HepG2 (cell line): Measurements from ENCODE around the gene PCBD1. TPM values are rescaled to one million over a fixed set of nuclear protein-coding genes. Genes with fewer than 3 reads are reported as not detected.

Experiments used
- ATAC-seq: fragments of 200-7000 bp; cut with Tn5 transposase; 3 replicates; pipeline ENCODE4 v1.9.1; 2020; ENCODE audit warnings: mild to moderate bottlenecking, moderate library complexity
- BruUV-seq: library from RNA; stranded (reverse); fragments of 400-500 nt; replicated peaks from 2 replicates; lab custom pipeline; 2021; lab: Mats Ljungman, UMichigan
- CTCF ChIA-PET: fragments of 300-600 bp; formaldehyde crosslinking; extraction: SDS; loops from one replicate; lab custom pipeline; 2021; ENCODE audit warnings: low total read pairs, inconsistent platforms, low intra/inter-chr PET ratio; lab: Yijun Ruan, JAX
- POLR2A ChIA-PET: fragments of 350-600 bp; sonication (Branson Sonifier 250); formaldehyde crosslinking; loops from one replicate; lab custom pipeline; 2020; ENCODE audit warnings: antibody characterized with exemption, inconsistent platforms; lab: Yijun Ruan, JAX
- DNase-seq: peaks from one replicate; pipeline ENCODE4 v3.0.0-alpha.2; 2015; ENCODE audit warnings: low spot score
- FAIRE-seq: peaks from 3 replicates; lab custom pipeline; 2011; peaks lifted over from hg19 to GRCh38; lab: Jason Lieb, UNC
- H2AFZ ChIP-seq: one replicate; pipeline ENCODE4 v1.6.1; 2011; ENCODE audit warnings: low read length, inconsistent platforms
- H3K27ac ChIP-seq: fragments of 300-600 bp; 3 replicates; pipeline ENCODE4 v1.8.0; 2011; ENCODE audit warnings: mixed run types, mild to moderate bottlenecking, mixed read lengths, low read length, inconsistent platforms; ENCODE audit not compliant: insufficient read depth; ENCODE audit errors: extremely low read length
- H3K27me3 ChIP-seq, 2 experiments: fragments of 200-600 bp in 1 of 2; 2 replicates in 1 of 2; 3 replicates in 1 of 2; pipeline versions ENCODE4 v1.6.0 to v1.8.0; 2011; ENCODE audit warnings: low read length in 2 of 2, mild to moderate bottlenecking in 2 of 2, moderate library complexity in 2 of 2, inconsistent platforms in 1 of 2; ENCODE audit not compliant: insufficient read depth in 2 of 2, control insufficient read depth in 1 of 2
- H3K36me3 ChIP-seq, 2 experiments: fragments of 200-600 bp in 1 of 2; replicated peaks in 1 of 2; 2 replicates in 1 of 2; 3 replicates in 1 of 2; pipeline versions ENCODE4 v1.5.1 to v1.8.0; 2011; ENCODE audit warnings: low read length in 2 of 2, inconsistent platforms in 1 of 2; ENCODE audit not compliant: insufficient read depth in 2 of 2, control insufficient read depth in 1 of 2
- H3K4me1 ChIP-seq: 2 replicates; pipeline ENCODE4 v1.5.1; 2012; ENCODE audit warnings: low read length, inconsistent platforms; ENCODE audit not compliant: insufficient read depth
- H3K4me2 ChIP-seq: 2 replicates; pipeline ENCODE4 v1.6.0; 2011; ENCODE audit warnings: low read depth, low read length, inconsistent platforms
- H3K4me3 ChIP-seq, 3 experiments: fragments of 200-600 bp in 1 of 3; sonication (generic), shearing (Covaris generic) in 1 of 3; replicated peaks in 1 of 3; 2 replicates each; pipeline ENCODE4 v1.5.1; 2011 to 2016; ENCODE audit warnings: low read length in 3 of 3, inconsistent platforms in 2 of 3, low read depth in 2 of 3, mild to moderate bottlenecking in 2 of 3, control low read depth in 1 of 3, mixed read lengths in 1 of 3; ENCODE audit not compliant: insufficient read depth in 1 of 3
- H3K79me2 ChIP-seq: one replicate; pipeline ENCODE4 v1.6.1; 2011; ENCODE audit warnings: low read length, inconsistent platforms; ENCODE audit not compliant: insufficient read depth
- H3K9ac ChIP-seq: 2 replicates; pipeline ENCODE4 v1.6.0; 2011; ENCODE audit warnings: mild to moderate bottlenecking, low read depth, low read length, inconsistent platforms; ENCODE audit not compliant: insufficient read depth
- H3K9me3 ChIP-seq: 2 replicates; pipeline ENCODE4 v1.5.1; 2012; ENCODE audit warnings: mild to moderate bottlenecking, low read length
- H4K20me1 ChIP-seq: 2 replicates; pipeline ENCODE4 v1.6.0; 2011; ENCODE audit warnings: inconsistent platforms, mild to moderate bottlenecking, low read length, moderate library complexity; ENCODE audit not compliant: insufficient read depth
- ETV6 ChIP-seq: sonication (generic); formaldehyde crosslinking; conservative IDR thresholded peaks from 2 replicates; pipeline ENCODE4 v1.4.0; 2020; ENCODE audit warnings: missing genetic modification reagents
- FUBP1 ChIP-seq: sonication (generic); formaldehyde crosslinking; IDR thresholded peaks from 2 replicates; pipeline ENCODE4 v1.5.1; 2020; ENCODE audit warnings: missing genetic modification reagents, mild to moderate bottlenecking, borderline replicate concordance
- MEIS2 ChIP-seq: sonication (generic); formaldehyde crosslinking; IDR thresholded peaks from 2 replicates; pipeline ENCODE4 v1.9.0; 2021; ENCODE audit warnings: mild to moderate bottlenecking, missing genetic modification reagents
- MTA1 ChIP-seq: sonication (generic); formaldehyde crosslinking; IDR thresholded peaks from 2 replicates; pipeline ENCODE4 v1.4.0; 2020; ENCODE audit warnings: missing genetic modification reagents, mild to moderate bottlenecking, borderline replicate concordance
- ZNF367 ChIP-seq: sonication (generic); formaldehyde crosslinking; IDR thresholded peaks from 2 replicates; pipeline ENCODE4 v1.4.0; 2020; ENCODE audit warnings: missing genetic modification reagents, borderline replicate concordance
- ZNF569 ChIP-seq: sonication (generic); formaldehyde crosslinking; IDR thresholded peaks from 2 replicates; pipeline ENCODE4 v1.5.0; 2020; ENCODE audit warnings: mild to moderate bottlenecking, missing genetic modification reagents, moderate library complexity, borderline replicate concordance
- ZNF746 ChIP-seq: sonication (generic); formaldehyde crosslinking; IDR thresholded peaks from 2 replicates; pipeline ENCODE4 v1.8.0; 2022; ENCODE audit warnings: mild to moderate bottlenecking, missing genetic modification reagents
- WGBS: methylation state at CpG from one replicate; pipeline ENCODE4 v1.1.6; 2017; ENCODE audit warnings: low lambda C conversion rate; 5-methylcytosine and 5-hydroxymethylcytosine counted together
- in situ Hi-C: cut with HindIII; loops from 2 replicates; pipeline ENCODE4 v1.10.0; 2017; ENCODE audit warnings: low pct_unique_long_range_greater_than_20kb; ENCODE audit not compliant: extremely low pct_ligation_motif_present
- intact Hi-C: fragments of 100-400 bp; cut with micrococcal nuclease; formaldehyde crosslinking; loops from one replicate; pipeline ENCODE4 v1.10.0; 2022; ENCODE audit not compliant: unreplicated experiment
- polyA plus RNA-seq, 8 experiments: library from polyadenylated mRNA; depleted of rRNA in 3 of 8; stranded (reverse) in 7 of 8; unstranded in 1 of 8; fragments of >200 nt; fragmentation: Illumina TruSeq in 4 of 8; extraction: Trizol in 4 of 8; gene quantifications; 2 replicates each; pipeline versions ENCODE4 v1.2.1 to v1.2.3, GENCODE V29; 2011 to 2016; ENCODE audit warnings: low read depth in 4 of 8, missing spikeins in 1 of 8, mixed read lengths in 1 of 8; ENCODE audit not compliant: insufficient read depth in 1 of 8
- total RNA-seq, 5 experiments: library from RNA; depleted of rRNA; stranded (reverse); fragments of >200 nt; fragmentation: Illumina TruSeq; extraction: Trizol; gene quantifications; 2 replicates each; pipeline ENCODE4 v1.2.3, GENCODE V29; 2016; ENCODE audit warnings: low read depth in 1 of 5
- TF ChIP-seq, protein P1 (sequence below): sonication (generic); formaldehyde crosslinking; IDR thresholded peaks from 2 replicates; pipeline ENCODE4 v1.5.1; 2020; ENCODE audit warnings: mild to moderate bottlenecking, missing genetic modification reagents, moderate library complexity
- TF ChIP-seq, protein P2 (sequence below): sonication (generic); formaldehyde crosslinking; conservative IDR thresholded peaks from 2 replicates; pipeline ENCODE4 v1.8.0; 2022; ENCODE audit warnings: mild to moderate bottlenecking, moderate library complexity, missing genetic modification reagents

Gene PCBD1
- total and polyA plus RNA-seq, 2 of the 13 experiments (the other 11 are each of a cell fraction or from before 2014, with no cell fraction given), result 95.3 to 168 TPM

GRCh38 chr10:70840836-70841235, 47.5 kb downstream of the PCBD1 start:
- POLR2A ChIA-PET, result interaction anchor here (1.1 kb wide), 1 partner anchor 24 kb away, joined by 3 read pairs; no protein-coding TSS in a partner anchor
- H3K27me3 ChIP-seq, result no peaks in the 10 kb centered on the region
- no peaks in the 10 kb centered on the region for H4K20me1 ChIP-seq
- H3K4me1 ChIP-seq, result peaks cover 28% of the 10 kb centered on the region
- no peak overlapping the region for H3K4me3 ChIP-seq
- peaks cover 6% of the 10 kb centered on the region; the same call in 1 of the 2 replicates for H3K9me3 ChIP-seq
- no peak overlapping the region for H3K4me2 ChIP-seq
- H3K36me3 ChIP-seq, result peaks cover 3 to 13% of the 10 kb centered on the region in 2 experiments; a peak in 2 of 5 replicates
- TF ChIP-seq, protein P1, sequence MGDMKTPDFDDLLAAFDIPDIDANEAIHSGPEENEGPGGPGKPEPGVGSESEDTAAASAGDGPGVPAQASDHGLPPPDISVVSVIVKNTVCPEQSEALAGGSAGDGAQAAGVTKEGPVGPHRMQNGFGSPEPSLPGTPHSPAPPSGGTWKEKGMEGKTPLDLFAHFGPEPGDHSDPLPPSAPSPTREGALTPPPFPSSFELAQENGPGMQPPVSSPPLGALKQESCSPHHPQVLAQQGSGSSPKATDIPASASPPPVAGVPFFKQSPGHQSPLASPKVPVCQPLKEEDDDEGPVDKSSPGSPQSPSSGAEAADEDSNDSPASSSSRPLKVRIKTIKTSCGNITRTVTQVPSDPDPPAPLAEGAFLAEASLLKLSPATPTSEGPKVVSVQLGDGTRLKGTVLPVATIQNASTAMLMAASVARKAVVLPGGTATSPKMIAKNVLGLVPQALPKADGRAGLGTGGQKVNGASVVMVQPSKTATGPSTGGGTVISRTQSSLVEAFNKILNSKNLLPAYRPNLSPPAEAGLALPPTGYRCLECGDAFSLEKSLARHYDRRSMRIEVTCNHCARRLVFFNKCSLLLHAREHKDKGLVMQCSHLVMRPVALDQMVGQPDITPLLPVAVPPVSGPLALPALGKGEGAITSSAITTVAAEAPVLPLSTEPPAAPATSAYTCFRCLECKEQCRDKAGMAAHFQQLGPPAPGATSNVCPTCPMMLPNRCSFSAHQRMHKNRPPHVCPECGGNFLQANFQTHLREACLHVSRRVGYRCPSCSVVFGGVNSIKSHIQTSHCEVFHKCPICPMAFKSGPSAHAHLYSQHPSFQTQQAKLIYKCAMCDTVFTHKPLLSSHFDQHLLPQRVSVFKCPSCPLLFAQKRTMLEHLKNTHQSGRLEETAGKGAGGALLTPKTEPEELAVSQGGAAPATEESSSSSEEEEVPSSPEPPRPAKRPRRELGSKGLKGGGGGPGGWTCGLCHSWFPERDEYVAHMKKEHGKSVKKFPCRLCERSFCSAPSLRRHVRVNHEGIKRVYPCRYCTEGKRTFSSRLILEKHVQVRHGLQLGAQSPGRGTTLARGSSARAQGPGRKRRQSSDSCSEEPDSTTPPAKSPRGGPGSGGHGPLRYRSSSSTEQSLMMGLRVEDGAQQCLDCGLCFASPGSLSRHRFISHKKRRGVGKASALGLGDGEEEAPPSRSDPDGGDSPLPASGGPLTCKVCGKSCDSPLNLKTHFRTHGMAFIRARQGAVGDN (CRISPR knock-in tag), result no peak
- no peak for TF ChIP-seq ZNF569 (CRISPR knock-in tag)
- TF ChIP-seq, all 625 proteins: peak for 0
- in situ Hi-C loops, result no loop called here
- CTCF ChIA-PET, result no interaction called here
- H2AFZ ChIP-seq, result no peak overlapping the region
- 95% methylated on average over 2 of the region's 2 CpGs for WGBS
- no peak overlapping the region for H3K27ac ChIP-seq
- DNase-seq (no peak), ATAC-seq (no peak), FAIRE-seq (no peak)
- intact Hi-C loops, result no loop called here
- BruUV-seq, result no TSS peak
- peaks cover 15% of the 10 kb centered on the region for H3K79me2 ChIP-seq
- no peak overlapping the region for H3K9ac ChIP-seq

DNA sequence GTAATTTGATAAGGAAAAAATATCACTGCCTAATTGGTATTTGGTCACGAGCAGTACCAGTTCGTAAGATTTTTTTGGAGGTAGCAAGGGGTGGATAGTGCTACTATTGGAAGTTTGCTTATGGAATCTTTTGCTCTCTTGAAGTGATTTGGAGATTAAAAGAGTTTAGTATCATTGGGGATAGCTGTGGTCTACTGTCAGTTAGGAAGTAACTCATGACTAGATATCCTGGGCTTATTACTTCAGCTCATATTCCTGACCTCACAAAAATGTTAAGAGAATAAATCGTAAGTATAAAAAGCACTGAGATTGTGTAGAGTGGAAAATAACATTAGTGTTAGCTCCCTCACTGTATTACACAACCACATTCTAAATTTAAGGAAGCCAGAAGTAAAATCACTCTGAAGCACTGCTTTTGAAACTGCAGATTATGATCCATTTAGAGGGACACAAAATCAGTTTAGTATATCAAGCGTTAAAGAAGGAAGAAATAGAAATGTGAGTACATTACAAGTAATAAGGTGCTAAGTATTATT, 50.0 kb downstream of the PCBD1 start:
- H3K79me2 ChIP-seq, result peaks cover 20% of the 10 kb centered on the region
- TF ChIP-seq ETV6 (CRISPR knock-in tag) (no peak), MEIS2 (CRISPR knock-in tag) (no peak), FUBP1 (no peak), ZNF367 (no peak), ZNF746 (CRISPR knock-in tag) (no peak), MTA1 (CRISPR knock-in tag) (no peak)
- TF ChIP-seq, protein P2, sequence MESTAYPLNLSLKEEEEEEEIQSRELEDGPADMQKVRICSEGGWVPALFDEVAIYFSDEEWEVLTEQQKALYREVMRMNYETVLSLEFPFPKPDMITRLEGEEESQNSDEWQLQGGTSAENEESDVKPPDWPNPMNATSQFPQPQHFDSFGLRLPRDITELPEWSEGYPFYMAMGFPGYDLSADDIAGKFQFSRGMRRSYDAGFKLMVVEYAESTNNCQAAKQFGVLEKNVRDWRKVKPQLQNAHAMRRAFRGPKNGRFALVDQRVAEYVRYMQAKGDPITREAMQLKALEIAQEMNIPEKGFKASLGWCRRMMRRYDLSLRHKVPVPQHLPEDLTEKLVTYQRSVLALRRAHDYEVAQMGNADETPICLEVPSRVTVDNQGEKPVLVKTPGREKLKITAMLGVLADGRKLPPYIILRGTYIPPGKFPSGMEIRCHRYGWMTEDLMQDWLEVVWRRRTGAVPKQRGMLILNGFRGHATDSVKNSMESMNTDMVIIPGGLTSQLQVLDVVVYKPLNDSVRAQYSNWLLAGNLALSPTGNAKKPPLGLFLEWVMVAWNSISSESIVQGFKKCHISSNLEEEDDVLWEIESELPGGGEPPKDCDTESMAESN (CRISPR knock-in tag), result no peak

More for the DNA sequence above, 50.0 kb downstream of the PCBD1 start:
- Histone ChIP-seq H3K4me1 (peaks cover 32% of the 10 kb centered on the region), H3K4me2 (no peak overlapping the region), H4K20me1 (no peaks in the 10 kb centered on the region), H3K9ac (no peak overlapping the region), H2AFZ (no peak overlapping the region), H3K27ac (no peak overlapping the region), H3K27me3 (no peaks in the 10 kb centered on the region), H3K9me3 (peaks cover 6% of the 10 kb centered on the region; the same call in 1 of the 2 replicates), H3K4me3 (no peak overlapping the region), H3K36me3 (peaks cover 3 to 4% of the 10 kb centered on the region in 2 experiments; a peak in 2 of 5 replicates)
- intact Hi-C loops, result no loop called here
- no peak for DNase-seq
- in situ Hi-C loops, result no loop called here
- no peak for FAIRE-seq
- WGBS, result 94% methylated on average over 4 of the region's 4 CpGs
- ChIA-PET POLR2A (no interaction called here), CTCF (no interaction called here)
- no peak for ATAC-seq
- BruUV-seq, result no TSS peak
